Dermis blood vessel endothelial cell (primary cell): ENCODE results near the gene SLC30A1. TPM values are rescaled to one million over a fixed set of nuclear protein-coding genes. Genes with fewer than 3 reads are reported as not detected.
"Not testable (repeated sequence)": the region's sequence is repeated elsewhere in the genome, so short reads cannot be mapped to it uniquely, and the experiment has no call there.

Experiments
- DNase-seq: peaks from one replicate; pipeline ENCODE4 v3.0.0; 2010
- total RNA-seq: library from RNA; depleted of rRNA; stranded (reverse); fragments of >200 nt; gene quantifications from 2 replicates; pipeline ENCODE4 v1.2.3, GENCODE V29; 2014

Gene SLC30A1
- total RNA-seq, 1 donor from 2014 or later = 39.1 TPM

DNA sequence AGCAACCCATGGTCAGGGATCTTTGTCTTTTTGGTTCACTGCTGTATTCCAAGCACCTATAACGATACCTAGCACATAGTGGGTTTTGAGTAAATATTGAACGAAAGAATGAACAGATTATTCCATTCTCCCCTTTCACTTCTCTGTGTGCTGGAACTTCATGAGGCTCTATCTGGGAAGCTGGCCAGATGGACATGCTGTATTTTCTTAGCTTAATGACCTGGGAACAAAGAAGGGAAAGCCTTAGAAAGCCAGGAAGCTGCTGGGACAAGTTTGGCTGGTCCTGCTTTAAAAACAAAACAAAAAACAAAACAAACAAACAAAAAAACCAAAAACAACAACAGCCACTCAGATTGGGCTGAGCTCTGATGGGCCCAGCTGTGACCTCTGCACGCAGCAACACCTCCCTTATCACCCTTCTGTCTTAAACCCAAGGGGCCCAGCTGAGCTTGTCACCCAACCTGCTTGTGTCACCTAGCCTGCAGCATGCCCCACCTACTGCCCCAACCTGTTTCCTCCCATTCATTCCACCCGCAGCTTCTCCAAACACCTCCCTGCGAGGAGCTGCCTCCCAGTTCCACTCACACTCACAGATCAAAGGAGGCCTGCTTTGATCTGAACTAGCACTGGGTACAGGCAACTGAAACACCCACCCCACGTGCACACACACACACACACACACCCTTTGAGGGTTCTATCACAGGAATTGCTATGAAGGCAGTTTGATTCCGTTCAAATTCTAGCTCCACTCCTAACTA is 37.1 kb downstream of the SLC30A1 start:
- DNase-seq = peak; percentile 67

DNA sequence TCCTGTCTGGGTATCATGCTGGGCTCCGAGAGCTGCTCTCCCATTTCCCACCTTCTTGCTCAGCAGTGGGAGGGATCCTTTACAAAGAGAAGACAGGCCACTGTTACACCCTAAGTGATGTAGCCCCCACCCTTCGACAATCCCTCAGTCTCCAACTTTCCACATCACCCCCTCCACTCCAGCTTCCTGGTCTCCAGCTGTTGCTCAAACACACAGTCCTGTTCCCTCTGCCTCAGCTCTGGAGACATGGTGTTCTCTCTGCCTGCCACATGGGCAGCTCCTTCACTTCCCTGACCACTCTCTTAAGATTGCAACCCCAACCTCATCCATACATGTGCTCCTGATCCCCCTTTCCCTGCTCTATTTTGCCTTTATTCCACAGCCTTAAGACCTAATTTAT is 37.7 kb downstream of the SLC30A1 start:
- DNase-seq = no peak

DNA sequence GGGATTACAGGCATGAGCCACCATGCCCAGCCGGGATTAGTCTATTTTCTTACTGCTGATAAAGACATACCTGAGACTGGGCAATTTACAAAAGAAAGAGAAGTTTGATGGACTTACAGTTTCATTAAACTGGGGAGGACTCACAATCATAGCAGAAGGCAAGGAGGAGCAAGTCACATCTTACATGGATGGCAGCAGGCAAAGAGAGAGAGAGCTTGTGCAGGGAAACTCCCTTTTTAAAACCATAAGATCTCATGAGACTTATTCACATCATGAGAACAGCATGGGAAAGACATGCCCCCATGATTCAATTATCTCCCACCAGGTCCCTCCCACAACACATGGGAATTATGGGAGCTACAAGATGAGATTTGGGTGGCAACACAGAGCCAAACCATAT is 38.1 kb downstream of the SLC30A1 start:
- not testable (repeated sequence) for DNase-seq

DNA sequence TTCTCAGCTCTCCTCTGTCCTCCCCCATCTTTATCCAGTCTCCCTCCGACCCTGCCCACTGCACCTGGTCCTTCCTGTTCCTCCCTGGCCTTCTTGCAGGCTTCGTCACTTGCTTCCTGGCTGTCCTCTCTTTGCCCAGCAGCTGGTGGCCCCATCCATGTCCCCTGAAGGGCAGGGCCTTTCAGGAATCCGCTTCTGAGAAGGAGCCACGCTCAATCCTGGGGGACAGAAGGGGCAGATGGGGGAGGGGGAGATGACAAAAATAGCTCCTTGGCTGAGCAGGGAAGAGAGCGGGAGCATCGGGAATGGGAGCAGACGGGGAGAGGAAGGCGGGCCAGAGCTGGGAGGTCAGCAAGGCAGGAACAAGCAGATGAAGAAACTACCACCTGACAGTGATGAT is 40.7 kb downstream of the SLC30A1 start:
- DNase-seq = no peak

DNA sequence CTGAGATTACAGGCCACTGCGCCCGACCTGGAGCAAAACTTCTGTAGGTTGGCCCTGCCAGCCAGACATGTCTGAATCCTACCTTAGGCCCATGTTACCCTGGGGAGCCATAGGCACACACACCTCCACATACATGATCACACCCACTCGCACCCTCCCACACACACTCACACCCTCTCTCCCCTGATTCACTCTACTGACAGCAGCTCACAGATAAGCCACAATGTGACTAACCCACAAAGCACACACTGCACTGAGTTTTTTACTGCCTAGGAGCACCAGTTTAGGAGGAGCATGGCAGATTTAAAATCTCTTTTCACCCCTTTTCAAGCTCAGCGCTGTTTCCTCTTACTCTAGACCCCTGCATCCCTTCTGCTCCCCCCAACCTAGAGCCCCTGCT is 41.7 kb downstream of the SLC30A1 start:
- no peak for DNase-seq

DNA sequence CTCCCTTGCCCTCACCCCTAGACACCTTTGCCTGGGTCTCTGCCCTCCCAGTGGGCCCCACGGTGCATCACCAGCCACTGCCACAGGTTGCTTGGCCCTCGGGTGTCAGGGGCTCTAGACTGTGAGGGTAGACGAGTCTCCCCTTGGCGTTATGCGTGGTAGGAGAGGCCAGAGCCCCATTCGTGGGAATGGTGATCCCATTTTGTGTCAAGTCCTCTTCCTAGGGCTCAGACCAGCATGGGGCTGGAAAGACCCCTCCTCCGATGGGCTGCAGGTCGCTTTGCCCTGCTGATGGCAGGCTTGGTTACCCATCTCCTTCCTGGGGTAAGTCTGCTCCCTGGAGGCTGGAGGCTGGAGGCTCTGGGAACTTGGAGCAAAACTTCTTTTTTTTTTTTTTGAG is 42.4 kb downstream of the SLC30A1 start:
- DNase-seq = no peak

- no peak for DNase-seq
These were observed 43.6 kb downstream of the SLC30A1 start for GRCh38 chr1:211535346-211535745.

- no peak for DNase-seq
These were observed 44.2 kb downstream of the SLC30A1 start for GRCh38 chr1:211534545-211535291.

DNA sequence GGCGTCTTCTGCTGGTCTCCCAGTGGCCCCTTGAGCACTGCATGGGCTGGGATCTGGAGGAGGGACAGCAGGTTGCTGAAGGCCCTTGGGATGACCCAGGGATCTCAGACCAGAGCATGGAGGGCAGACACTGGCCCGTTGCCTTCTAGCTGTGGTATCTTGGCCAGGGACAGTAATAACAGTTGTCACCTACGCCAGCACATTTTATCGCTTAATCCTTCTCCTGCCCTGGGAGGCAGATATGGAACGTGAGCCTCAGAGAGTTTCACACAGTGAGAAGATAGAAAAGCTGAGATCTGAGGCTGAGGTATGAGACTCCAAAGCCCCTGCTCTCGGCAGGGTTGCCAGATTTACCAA is 46.9 kb downstream of the SLC30A1 start:
- DNase-seq = no peak

DNA sequence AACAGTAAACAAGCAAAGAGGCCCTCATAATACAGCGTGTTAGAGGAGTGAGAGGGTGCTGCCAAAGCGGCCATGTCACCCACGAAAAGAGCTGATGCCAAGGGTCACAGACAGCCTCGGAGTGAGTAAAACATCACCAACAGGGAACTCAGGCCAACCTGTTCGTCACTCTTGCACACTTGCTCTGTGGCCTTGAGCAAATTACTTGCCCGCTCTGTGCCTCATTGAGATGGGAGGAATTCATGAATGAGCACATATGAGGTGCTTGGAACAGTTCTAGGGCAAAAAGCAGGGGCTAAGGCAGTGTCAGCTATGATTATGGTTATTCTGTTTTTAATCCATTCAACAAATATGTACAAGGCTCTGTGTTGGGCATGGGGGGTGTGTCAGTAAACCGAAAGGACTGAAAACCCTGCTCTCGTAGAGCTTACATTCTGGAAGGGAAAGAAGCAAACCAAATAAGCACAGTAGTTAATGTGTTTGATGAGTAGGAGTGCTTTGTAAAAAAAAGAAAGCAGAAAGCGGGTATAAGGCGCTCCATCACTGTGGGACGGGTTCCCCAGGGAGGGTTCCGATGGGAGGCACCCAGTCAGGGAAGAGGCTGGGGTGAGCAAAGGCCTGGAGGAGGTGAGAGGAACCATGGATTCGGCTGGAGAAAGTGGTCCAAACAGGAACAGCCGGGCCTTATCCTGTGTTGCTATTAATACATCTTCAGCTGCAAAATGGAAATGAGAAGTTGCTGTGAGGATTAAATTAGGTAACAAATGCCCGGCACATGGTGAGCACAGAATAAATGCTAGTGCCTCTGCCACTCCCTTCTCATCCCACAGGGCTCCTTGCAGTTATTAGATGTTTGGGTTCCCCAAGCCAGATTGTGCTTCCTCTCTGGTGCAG is 47.5 kb downstream of the SLC30A1 start:
- no peak for DNase-seq

DNA sequence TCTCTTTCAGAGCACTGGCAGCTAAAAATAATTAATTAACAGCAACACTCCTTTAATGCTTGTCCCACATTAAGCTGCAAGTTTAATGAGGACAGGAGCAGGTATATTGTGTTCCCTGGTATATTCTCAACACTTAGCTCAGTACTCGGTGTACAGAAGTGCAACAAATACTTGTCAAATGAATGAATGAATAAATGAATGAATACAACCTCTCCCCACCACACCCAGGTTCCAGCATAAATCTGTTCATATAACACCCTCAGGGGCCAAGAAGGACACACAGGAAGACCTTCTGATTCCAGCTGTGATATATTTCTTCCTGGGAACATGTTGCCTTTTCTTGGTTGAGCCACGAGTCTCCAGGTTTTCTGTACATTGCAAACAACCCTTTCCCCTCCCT is 48.9 kb downstream of the SLC30A1 start:
- DNase-seq = no peak

- no peak for DNase-seq
These were observed 49.5 kb downstream of the SLC30A1 start for GRCh38 chr1:211529453-211529852.

- DNase-seq = no peak
These were observed 50.0 kb downstream of the SLC30A1 start for GRCh38 chr1:211529011-211529410.

DNA sequence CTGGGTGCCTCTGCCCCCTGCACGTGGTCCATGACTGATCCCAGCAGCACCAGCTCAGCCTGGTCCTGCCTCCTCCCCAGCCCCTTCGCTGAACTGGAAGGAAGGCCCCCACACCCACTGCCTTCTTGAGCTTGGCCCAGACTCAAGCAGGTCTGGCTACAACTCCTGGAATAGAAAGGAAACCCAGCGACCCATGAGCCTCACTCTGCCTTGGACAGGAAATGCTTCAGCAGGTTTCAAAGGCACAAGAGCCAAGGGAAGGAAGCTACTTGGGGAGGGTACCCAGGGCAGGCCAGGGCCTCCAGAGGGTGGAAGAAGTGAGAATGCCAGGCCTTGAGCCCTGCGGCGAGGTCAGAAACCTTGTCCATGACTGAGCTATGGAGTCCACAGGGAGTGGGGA is 51.1 kb downstream of the SLC30A1 start:
- DNase-seq = peak; percentile 74

DNA sequence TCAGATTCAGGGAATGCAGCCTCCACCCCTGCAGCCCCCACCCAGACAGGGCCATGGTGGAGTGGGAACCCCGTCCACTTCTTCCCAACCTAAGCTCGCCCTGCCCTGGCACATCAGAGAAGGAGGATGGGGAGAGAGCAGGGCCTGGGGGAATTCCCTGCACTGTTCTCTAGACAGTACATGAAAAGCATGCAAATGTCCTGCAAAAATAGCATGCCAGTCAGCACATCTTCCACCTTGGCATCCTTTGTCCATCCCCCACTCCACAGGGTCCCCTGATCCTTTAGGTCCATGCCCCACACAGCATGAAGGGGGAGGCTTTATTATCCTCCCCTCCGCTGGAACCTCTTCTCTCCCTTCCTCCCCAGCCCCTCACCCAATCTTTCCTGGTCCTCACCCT is 52.0 kb downstream of the SLC30A1 start:
- DNase-seq = no peak

GRCh38 chr1:211526101-211526500 is 52.9 kb downstream of the SLC30A1 start:
- no peak for DNase-seq

- no peak for DNase-seq
These were observed 53.8 kb downstream of the SLC30A1 start for GRCh38 chr1:211525101-211525676.

GRCh38 chr1:211524521-211524920 is 54.4 kb downstream of the SLC30A1 start:
- no peak for DNase-seq

DNA sequence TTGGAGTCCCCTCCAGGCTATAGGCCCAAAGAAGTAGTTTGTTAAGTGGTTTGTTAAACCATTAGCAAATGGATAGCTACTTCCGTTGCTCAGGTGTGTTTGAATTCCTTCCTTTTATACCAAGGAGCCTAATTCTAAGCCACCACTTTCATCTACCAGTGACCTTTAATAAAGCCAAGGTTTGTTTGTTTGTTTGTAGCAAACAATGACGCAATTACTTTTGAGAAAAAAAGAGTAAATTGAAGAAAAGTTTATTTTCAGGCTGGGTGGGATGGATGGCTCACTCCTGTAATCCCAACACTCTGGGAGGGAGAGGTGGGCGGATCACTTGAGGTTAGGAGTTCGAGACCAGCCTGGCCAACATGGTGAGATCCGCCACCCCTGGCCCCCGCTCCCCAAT is 56.2 kb downstream of the SLC30A1 start:
- no peak for DNase-seq
